SH-SY5Y (cell line): Measurements from ENCODE around the gene GUCY2F.

ENCODE experiments used
- GATA2 ChIP-seq: IDR thresholded peaks from 2 replicates; pipeline ENCODE4 v1.6.1; 2011; ENCODE audit warnings: mild to moderate bottlenecking, low read depth, low read length
- GATA3 ChIP-seq: IDR thresholded peaks from 2 replicates; pipeline ENCODE4 v1.6.1; 2011; ENCODE audit warnings: low read depth, mild to moderate bottlenecking, low read length, moderate library complexity

GRCh38 chrX:109343671-109344070, 138.2 kb downstream of the GUCY2F start:
- TF ChIP-seq GATA3: no peak
- no peak for TF ChIP-seq GATA2
